GM12873 (cell line): ENCODE measurements around the gene NUP93.

Experiments
- CTCF ChIP-seq: IDR thresholded peaks from 2 replicates; pipeline ENCODE4 v1.5.1; 2012; ENCODE audit warnings: low read depth, mild to moderate bottlenecking, moderate library complexity, low read length, control low read depth; ENCODE audit not compliant: insufficient read depth; ENCODE audit errors: missing control alignments

The NUP93 gene

GRCh38 chr16:56886296-56886695, 156.4 kb downstream of the NUP93 start:
- no peak for TF ChIP-seq CTCF

DNA sequence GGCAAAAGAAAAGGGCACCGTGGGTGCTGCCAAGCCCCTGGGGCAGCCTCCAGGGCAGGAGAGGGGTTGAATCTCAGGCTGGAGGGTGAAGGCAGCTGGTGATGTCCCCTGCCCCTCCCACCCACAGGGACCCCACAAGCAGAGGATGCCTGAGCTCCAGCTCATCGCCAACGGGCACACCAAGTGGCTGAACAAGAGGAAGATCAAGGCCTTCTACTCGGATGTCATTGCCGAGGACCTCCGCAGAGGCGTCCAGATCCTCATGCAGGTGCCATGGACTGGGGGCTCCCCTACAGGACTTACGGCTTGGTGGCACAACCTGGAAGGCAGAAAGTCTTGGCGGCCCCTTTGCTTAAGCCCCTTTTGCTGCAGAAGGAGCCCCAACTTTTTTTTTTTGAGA, 156.9 kb downstream of the NUP93 start:
- TF ChIP-seq CTCF = no peak

GRCh38 chr16:56888806-56889205, 158.9 kb downstream of the NUP93 start:
- no peak for TF ChIP-seq CTCF

GRCh38 chr16:56889206-56889605, 159.3 kb downstream of the NUP93 start:
- no peak for TF ChIP-seq CTCF

DNA sequence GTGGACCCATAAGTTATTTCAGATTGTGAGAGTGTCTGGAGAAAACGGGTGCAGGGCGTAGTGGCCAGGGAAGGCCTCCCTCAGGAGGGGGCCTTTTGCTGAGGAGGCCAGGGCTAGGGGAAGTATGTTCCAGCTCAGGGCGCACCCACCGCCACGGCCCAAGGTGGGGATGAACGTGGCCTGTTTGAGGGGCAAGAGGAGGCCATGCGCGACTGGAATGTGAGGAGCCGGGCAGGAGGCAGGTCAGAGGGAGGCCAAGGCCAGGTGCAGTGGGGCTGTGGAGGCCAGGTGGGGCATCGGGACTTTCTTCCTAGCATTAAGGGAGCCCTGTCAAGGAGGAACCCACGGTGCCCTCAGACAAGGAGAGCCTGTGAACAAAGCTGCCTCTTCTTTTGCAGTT, 161.8 kb downstream of the NUP93 start:
- TF ChIP-seq CTCF = no peak

DNA sequence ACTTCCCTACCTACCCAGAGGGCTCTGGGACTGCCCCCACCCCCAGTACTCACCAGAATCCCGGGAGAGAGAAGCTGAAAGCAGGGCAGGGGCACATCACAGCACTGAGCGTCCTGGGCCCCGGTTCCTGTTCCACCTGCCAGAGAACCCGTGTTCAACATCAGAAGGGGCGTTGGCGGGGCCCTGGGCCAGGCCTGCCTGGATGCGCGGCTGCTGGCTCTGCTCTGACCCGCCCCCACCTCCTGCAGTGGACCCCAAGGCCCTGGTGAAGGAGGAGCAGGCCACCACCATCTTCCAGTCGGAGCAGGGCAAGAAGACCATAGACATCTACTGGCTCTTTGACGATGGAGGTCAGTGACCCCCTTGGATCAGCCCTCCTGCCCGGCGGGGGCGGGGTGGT, 162.8 kb downstream of the NUP93 start:
- no peak for TF ChIP-seq CTCF

DNA sequence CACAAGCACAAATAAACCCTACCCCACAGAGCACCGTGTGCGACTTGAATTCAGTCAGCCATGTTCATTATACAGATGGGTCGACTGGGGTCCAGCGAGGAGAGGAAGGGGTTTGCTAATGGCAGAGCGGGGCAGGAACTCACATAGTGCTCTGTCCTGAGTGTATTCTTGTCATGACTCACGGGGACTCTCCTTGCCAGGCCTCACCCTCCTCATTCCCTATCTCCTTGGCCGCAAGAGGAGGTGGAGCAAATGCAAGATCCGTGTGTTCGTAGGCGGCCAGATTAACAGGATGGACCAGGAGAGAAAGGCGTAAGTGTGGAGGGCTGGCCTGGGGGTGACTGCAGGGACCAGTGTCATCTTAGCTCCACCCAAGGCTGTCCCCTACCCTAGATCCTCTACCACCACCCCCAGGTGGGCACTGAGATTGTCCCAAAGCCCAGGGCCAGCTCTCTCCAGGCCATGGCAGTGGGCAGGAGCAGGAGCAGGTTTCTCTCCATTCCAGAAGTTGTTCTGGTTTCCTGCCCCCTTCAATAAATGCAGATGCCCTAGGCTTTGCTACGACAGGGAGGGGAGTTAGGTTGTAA, 164.5 kb downstream of the NUP93 start:
- no peak for TF ChIP-seq CTCF

DNA sequence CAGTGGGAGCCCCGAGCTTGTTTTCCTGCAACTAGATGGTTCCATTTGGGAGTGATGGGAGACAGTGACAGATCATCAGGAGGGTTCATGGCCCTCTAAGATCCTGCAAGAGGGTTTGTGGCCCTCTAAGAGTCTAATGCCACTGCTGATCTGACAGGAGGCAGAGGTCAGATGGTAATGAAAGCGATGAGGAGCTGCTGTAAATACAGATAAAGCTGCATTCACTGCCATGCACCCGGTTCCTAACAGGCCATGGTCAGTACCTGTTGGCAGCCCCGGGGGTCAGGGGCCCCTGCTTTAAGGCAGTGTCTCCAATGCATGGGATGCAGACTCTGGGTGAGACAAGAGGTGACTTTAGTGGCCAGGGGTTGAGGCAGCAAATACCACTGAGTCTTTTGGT, 165.9 kb downstream of the NUP93 start:
- TF ChIP-seq CTCF = no peak
